Brain pericyte (primary cell): ENCODE measurements around the gene RAD17.
"Not testable (repeated sequence)": the region's sequence is repeated elsewhere in the genome, so short reads cannot be mapped to it uniquely, and the experiment has no call there.

Experiments
- DNase-seq: peaks from one replicate; pipeline ENCODE4 v3.0.0-alpha.2; 2012; ENCODE audit warnings: low read depth, low spot score

The RAD17 gene

DNA sequence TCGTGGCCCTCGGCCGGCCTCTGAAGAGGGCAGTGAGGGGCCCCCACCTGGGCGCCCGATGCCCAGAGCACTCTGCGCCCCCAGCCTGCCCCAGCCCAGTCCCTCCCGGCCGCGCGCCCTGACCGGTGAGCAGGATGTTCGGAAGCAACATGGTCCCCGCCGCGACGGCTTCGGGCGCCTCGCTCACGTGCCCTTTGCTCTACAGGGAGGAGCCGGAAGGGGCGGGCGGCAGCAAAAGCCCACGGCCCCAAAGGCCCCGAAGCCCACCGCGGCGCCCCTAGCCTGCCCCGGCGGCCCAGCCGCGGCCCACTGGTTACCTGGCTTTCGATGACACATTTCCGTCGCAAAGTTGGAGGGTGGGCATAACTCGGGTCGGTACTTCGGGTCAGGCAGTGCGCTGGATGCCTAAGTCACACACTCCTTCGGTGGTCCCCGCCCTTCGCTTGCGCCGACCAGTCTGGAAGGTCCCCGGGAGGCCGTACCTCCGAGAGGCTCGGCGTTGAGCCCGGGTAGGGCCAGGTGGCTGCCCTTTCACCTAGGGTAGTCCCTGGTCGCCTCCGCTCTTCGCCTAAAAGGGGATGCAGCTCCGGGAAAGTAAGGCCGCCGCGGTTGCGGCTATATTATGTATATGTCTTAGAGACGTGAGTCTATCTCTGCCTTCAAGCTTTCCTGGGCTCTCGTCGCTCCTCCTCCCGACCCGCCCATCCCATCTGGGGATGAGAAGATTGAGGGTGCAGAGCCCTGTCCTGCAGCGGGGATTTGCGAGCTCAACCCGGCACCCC, at the start of gene RAD17, which contains the start of the genes AK6 and TAF9:
TSS of gene RAD17 (plus strand) at position 479 of the 782 bp plus-strand sequence. CDS start 2,391 bp downstream, outside the sequence.
TSS of gene AK6 (minus strand) at position 181 of the 782 bp plus-strand sequence. CDS start at position 151, 30 bp downstream.
TSS of gene TAF9 (minus strand) at position 181 of the 782 bp plus-strand sequence. CDS start 3,783 bp downstream, outside the sequence.
- DNase-seq: peak; percentile 86

- no peak for DNase-seq
These were observed 43.3 kb upstream of the RAD17 start for GRCh38 chr5:69326365-69326764.

GRCh38 chr5:69329905-69330489, 39.6 kb upstream of the RAD17 start:
- DNase-seq: no peak

DNA sequence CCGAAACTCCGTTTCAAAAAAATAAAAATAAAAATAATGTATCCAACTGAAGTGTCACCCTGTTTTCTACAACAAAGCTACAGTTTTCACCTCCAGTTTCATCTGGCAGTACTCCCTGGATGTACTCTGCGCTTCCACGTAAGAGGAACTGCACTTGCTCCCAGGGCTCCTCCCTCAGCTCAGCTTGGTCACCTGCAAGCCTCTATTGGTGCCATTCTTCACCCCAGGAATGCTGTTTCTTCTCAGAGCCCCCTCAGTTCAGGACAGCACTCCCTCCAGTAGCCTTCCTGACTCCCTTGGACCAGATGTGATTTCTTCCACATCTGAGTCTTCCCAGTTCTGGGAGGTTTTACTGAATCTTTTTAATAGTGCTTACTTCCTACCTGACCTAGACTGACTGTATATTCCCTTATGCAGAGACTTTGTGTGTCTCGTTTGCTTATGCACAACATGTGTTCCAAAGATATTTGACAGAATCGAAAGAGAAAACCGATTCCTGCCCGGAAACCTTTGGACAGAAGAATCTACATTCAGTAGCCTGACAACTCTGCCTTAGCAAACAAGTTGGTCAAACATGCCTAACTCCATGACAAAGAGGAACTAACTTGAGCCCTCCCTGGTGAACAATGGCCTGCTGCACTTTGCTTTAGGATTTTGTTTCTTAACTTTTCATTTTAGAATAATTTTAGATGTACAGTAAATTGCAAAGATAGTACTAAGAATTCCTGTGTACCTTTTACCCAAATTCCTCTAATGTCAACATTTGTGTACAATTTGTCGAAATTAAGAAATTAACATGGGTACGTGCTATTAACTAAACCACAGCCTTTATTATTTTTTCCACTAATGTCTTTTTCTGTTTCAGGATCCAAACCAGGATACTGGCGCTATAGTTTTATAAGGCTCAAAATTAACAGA, 37.8 kb upstream of the RAD17 start:
- no peak for DNase-seq

DNA sequence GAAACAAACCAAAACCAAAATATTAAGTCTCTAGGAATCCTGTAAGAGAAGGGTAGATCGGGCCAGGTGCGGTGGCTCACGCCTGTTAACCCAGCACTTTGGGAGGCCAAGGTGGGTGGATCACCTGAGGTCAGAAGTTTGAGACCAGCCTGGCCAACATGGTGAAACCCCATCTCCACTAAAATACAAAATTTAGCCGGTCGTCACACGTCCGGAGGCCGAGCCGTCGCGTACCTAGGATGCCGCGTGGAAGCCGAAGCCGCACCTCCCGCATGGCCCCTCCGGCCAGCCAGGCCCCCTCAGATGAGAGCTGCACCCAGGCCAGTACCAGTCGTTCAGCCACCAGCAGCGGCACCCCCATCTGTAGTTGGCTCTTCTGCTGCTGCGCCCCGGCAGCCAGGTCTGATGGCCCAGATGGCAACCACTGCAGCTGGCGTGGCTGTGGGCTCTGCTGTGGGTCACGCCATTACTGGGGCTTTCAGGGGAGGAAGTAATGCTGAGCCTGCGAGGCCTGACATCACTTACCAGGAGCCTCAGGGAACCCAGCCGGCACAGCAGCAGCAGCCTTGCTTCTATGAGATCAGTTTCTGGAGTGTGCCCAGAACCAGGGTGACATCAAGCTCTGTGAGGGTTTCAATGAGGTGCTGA, 35.8 kb upstream of the RAD17 start:
- DNase-seq: not testable (repeated sequence)

GRCh38 chr5:69334793-69335268, 34.8 kb upstream of the RAD17 start:
- peak; percentile 22 for DNase-seq

DNA sequence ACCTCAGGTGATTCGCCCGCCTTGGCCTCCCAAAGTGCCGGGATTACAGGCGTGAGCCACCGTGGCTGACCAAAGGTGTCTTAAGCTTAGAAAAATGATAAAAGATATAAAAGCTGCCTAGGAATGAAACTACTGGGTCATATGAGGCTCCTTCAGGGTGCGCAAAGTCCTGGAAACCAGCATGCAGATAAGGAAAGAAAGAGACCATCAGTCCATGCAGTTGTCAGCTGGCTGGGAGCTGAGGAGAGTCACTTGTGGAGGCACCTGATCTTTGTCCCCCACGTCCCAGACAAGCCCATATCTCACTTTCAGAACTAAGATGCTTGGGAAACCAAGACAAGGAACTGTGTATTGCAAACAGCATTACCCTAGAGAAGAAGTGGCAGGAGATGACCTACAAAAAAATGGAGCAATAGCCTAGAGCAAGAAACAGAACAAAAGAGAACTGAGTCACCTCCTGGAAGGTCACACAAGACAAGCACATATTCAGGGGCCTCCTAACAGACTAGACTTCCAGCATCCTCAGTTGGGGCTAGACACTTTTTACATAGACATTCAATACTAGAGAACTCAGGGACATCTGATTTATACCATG, 34.2 kb upstream of the RAD17 start:
- no peak for DNase-seq

GRCh38 chr5:69341520-69342161, 28.0 kb upstream of the RAD17 start:
- no peak for DNase-seq

DNA sequence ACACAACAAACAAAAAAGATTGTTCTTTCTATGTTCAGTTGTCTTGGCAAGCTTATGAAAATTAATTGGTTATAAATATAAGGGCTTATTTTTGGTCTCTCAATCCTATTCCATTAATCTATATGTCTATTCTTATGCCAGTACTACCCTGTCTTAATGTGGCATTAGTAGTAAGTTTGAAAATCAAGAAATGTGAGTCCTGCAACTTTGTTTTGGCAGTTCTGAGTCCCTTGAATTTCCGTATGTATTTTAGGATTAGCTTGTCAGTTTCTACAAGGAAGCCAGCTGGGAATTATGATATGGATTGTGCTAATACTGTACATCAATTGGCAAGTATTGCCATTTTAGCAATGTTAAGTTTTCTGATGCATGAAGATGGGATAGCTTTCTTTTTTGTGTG, 26.5 kb upstream of the RAD17 start:
- DNase-seq: no peak

GRCh38 chr5:69350664-69351063, 19.0 kb upstream of the RAD17 start:
- DNase-seq: no peak

DNA sequence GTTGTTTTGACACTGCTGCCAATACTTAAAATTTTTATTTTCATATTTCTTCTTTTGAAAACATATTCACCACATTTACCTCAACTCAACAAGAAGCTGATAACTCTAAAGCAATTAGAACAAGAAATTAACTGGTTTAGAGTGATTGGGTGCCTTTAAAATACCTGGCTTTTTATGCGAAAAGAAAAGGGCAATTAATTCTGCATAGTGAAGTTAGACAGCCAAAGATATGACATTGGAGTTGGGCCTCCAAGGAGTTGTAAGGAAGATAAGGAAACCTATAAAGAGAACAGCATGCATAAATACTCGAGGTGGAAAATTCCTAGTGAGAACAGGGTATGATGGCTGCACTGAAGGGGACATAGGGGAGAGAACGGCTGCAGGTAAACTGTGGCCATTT, 9.9 kb upstream of the RAD17 start:
- DNase-seq: no peak

DNA sequence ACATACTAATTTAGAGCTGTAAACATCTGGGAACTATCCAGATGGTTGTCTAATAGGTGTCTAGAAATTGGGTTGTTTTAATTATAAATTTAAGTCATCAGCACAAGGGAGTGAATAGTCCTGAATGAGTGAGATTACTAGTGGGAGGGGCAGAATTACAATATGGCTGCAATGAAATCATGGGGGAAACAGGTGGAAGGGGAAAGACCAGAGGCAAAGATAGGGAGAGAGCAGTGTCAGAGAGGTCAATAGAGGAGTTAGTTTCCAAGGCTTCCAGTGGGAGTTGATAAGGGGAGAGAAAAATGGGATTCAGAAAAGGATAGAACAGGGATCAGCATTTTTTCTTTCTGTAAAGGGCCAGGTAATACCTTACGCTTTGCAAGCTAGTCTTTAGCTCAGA, 9.2 kb upstream of the RAD17 start:
- DNase-seq: no peak

DNA sequence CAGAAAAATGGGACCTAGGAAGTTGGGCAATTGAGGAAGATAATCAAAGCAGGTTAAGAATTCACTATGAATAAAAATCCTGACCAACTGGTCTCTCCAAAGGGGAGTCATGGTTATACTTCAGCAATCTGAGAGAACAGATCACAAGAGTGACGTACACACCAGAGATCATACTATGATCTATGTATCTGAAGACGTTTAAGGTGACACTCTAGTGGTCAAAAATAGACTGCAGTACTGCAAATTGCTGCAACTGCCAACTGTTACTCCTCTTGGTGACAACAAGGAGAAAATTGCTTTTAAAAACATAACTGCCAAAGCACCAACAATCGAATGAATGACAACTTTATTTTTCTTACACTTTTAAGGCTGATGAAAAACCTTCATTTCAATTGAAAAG, 5.2 kb upstream of the RAD17 start:
- DNase-seq: no peak

- no peak for DNase-seq
These were observed 4.8 kb upstream of the RAD17 start for GRCh38 chr5:69364850-69365249.

GRCh38 chr5:69367697-69368279, 1.8 kb upstream of the RAD17 start:
- no peak for DNase-seq

DNA sequence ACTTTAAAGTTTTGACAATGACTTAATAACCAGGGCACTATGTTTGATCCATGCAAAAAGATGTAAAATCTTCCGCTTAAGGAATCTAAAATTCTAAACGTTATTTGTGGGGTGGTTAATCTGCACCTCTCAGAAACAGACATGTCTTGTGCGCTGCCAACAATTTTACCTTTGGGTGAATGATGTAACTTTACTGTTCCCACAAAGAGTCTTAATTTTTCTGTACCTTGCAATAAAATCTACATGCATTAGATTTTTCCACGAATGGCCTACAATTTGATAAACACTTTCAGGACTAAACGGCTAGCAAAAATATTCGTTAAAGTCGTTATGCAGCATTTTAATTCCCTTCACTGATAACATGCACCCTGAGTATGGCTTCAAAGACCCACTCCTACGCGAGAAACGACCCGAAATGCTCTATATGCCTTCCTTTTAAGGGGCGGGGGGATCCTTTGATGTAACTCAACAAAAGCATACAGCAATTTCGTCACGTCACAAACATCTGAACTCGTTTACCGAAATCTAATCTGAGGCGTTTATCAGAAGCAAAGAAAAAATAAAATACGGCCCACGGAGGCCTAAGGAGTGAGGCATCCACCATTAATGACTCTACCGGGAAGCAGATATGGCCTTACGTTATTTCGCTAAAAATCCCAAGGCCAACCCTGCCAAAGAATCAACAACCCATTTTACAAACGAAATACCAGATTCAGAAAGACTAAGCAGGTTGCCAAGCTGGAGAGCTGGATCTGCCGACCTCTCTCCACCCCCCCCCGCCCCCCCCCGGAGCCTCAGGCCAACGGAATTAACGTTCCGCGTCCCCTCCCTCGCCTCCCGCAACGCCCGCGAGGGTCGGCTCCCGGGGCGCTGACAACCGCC, 919 bp upstream of the RAD17 start:
- peak; percentile 5 for DNase-seq

DNA sequence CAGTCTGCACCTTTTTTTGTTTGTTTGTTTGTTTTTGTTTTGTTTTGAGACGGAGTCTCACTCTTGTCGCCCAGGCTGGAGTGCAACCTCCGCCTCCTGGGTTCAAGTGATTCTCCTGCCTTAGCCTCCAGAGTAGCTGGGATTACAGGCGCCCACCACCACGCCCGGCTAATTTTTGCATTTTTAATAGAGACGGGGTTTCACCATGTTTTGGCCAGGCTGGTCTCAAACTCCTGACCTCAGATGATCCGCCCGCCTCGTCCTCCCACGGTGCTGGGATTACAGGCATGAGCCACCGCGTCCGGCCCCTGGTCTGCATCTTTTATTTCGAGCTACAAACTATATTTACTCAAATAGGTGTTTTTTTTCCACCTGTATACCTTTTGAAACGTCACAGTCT, 717 bp downstream of the RAD17 start:
- not testable (repeated sequence) for DNase-seq

DNA sequence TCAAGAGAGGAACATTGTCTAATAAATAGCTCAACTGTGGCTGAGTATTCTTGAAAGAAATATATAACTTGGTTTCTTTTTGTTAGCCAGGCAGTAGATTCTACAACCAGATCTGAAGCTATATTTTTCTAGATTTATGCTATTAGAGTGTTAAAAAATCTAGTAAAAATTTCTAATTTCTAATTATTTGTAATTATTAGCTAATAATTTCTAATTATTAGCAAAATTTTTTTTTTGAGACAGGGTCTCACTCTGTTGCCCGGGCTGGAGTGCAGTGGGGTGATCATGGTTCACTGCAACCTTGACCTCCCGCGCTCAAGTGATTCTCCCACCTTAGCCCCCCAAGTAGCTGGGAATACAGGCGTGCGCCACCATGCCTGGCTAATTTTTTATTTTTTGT, 2.8 kb downstream of the RAD17 start:
- DNase-seq: no peak

- no peak for DNase-seq
These were observed 5.4 kb downstream of the RAD17 start for GRCh38 chr5:69374911-69375446.
